ENCODE results near the gene TTLL3. TPM values are rescaled to one million over a fixed set of nuclear protein-coding genes. Genes with fewer than 3 reads are reported as not detected.

TTLL3 gene
- polyA plus RNA-seq, 1 donor (not counting 4 experiments of a cell fraction or from before 2014, with no cell fraction given), result 11.3 TPM

- peaks cover 46% of the 10 kb centered on the region for H3K79me2 ChIP-seq (ENCODE audit: control insufficient read depth, insufficient read depth, low read length)
- no peak for FAIRE-seq
- H3K27ac ChIP-seq (ENCODE audit: control insufficient read depth, insufficient read depth, low read length), result peak overlapping the region; percentile 81
These were observed 18.2 kb upstream of the TTLL3 start for GRCh38 chr3:9791790-9792404.

GRCh38 chr3:9792405-9793160 is 17.5 kb upstream of the TTLL3 start, which contains the start of the genes ARPC4 and TADA3:
TSS of gene ARPC4 (plus strand) at chr3:9793082. CDS start at chr3:9793122, 40 bp downstream.
TSS of gene TADA3 (minus strand) at chr3:9792473. CDS start at chr3:9791466, 1,007 bp downstream.
- TF ChIP-seq CTCF (optimal IDR thresholded peaks at IDR 0.05 in 1 of 3, IDR thresholded peaks at IDR 0.05 in 1 of 3, conservative IDR thresholded peaks at IDR 0.05 in 1 of 3; ENCODE audit: extremely low read depth in 1 of 3, insufficient read depth in 2 of 3, low read length in 3 of 3), result no peak
- no peak for TF ChIP-seq EZH2 (IDR thresholded peaks at IDR 0.05; ENCODE audit: low read length)

More at GRCh38 chr3:9791790-9792404, 18.2 kb upstream of the TTLL3 start:
- Histone ChIP-seq H3K4me1 (ENCODE audit: control insufficient read depth, extremely low read depth, insufficient read depth, low read length) (peaks cover 14% of the 10 kb centered on the region), H3K4me2 (ENCODE audit: control insufficient read depth, extremely low read depth, insufficient read depth, low read depth, low read length) (peak overlapping the region; percentile 97), H3K9me1 (ENCODE audit: control insufficient read depth, extremely low read depth, insufficient read depth, low read length) (no peaks in the 10 kb centered on the region), H3K9ac (ENCODE audit: control insufficient read depth, extremely low read depth, insufficient read depth, low read length) (peak overlapping the region; percentile 96), H3K9me3 (ENCODE audit: control insufficient read depth, low read depth, low read length) (no peaks in the 10 kb centered on the region), H2AFZ (ENCODE audit: control insufficient read depth, low read length) (peak overlapping the region; percentile 55), H3K4me3 (ENCODE audit: control insufficient read depth in 2 of 3, extremely low read depth in 1 of 3, insufficient read depth in 2 of 3, low read depth in 1 of 3, low read length in 3 of 3) (peak overlapping the region; percentile 61 to 100 (median 86)), H3K36me3 (ENCODE audit: control insufficient read depth in 2 of 2, extremely low read depth in 1 of 2, insufficient read depth in 2 of 2, low read length in 2 of 2) (peaks cover 15 to 32% of the 10 kb centered on the region in 2 experiments), H4K20me1 (ENCODE audit: control insufficient read depth, extremely low read depth, insufficient read depth, low read length) (no peaks in the 10 kb centered on the region), H3K27me3 (ENCODE audit: control insufficient read depth, extremely low read depth, insufficient read depth, low read length) (no peaks in the 10 kb centered on the region)
- TF ChIP-seq CTCF (optimal IDR thresholded peaks at IDR 0.05 in 1 of 3, IDR thresholded peaks at IDR 0.05 in 1 of 3, conservative IDR thresholded peaks at IDR 0.05 in 1 of 3; ENCODE audit: extremely low read depth in 1 of 3, insufficient read depth in 2 of 3, low read length in 3 of 3) (no peak), EZH2 (IDR thresholded peaks at IDR 0.05; ENCODE audit: low read length) (no peak)
- no peak for DNase-seq (ENCODE audit: low read depth, low spot score)
- dilution Hi-C loops (cut with MboI; ENCODE audit: extremely low pct_ligation_motif_present, low sequenced_read_pairs), result no loop called here

More at GRCh38 chr3:9792405-9793160, 17.5 kb upstream of the TTLL3 start, which contains the start of the genes ARPC4 and TADA3:
- Histone ChIP-seq H3K79me2 (ENCODE audit: control insufficient read depth, insufficient read depth, low read length) (peaks cover 53% of the 10 kb centered on the region), H3K27ac (ENCODE audit: control insufficient read depth, insufficient read depth, low read length) (peak within 1 kb of the TSS; percentile 81), H2AFZ (ENCODE audit: control insufficient read depth, low read length) (peak within 1 kb of the TSS; percentile 82), H3K9me1 (ENCODE audit: control insufficient read depth, extremely low read depth, insufficient read depth, low read length) (no peaks in the 10 kb centered on the region), H3K9ac (ENCODE audit: control insufficient read depth, extremely low read depth, insufficient read depth, low read length) (peak within 1 kb of the TSS; percentile 96), H3K27me3 (ENCODE audit: control insufficient read depth, extremely low read depth, insufficient read depth, low read length) (no peaks in the 10 kb centered on the region), H4K20me1 (ENCODE audit: control insufficient read depth, extremely low read depth, insufficient read depth, low read length) (peaks cover 1% of the 10 kb centered on the region), H3K9me3 (ENCODE audit: control insufficient read depth, low read depth, low read length) (no peaks in the 10 kb centered on the region), H3K4me2 (ENCODE audit: control insufficient read depth, extremely low read depth, insufficient read depth, low read depth, low read length) (peak within 1 kb of the TSS; percentile 98), H3K4me3 (ENCODE audit: control insufficient read depth in 2 of 3, extremely low read depth in 1 of 3, insufficient read depth in 2 of 3, low read depth in 1 of 3, low read length in 3 of 3) (peak within 1 kb of the TSS; percentile 61 to 100 (median 86)), H3K36me3 (ENCODE audit: control insufficient read depth in 2 of 2, extremely low read depth in 1 of 2, insufficient read depth in 2 of 2, low read length in 2 of 2) (peaks cover 12 to 28% of the 10 kb centered on the region in 2 experiments), H3K4me1 (ENCODE audit: control insufficient read depth, extremely low read depth, insufficient read depth, low read length) (peaks cover 14% of the 10 kb centered on the region)
- FAIRE-seq (peak; percentile 60), DNase-seq (ENCODE audit: low read depth, low spot score) (peak; percentile 45)
- dilution Hi-C loops (cut with MboI; ENCODE audit: extremely low pct_ligation_motif_present, low sequenced_read_pairs), result no loop called here
